GM12878 (cell line): Measurements from ENCODE around the gene APOC1. TPM values are rescaled to one million over a fixed set of nuclear protein-coding genes. Genes with fewer than 3 reads are reported as not detected.

Source experiments
- ATAC-seq: fragments of 200-7000 bp; cut with Tn5 transposase; 3 replicates; pipeline ENCODE4 v1.9.1; 2020; ENCODE audit warnings: mild to moderate bottlenecking, moderate library complexity
- BruUV-seq: library from RNA; stranded (reverse); fragments of 400-500 nt; replicated peaks from 2 replicates; lab custom pipeline; 2021; lab: Mats Ljungman, UMichigan
- CTCF ChIA-PET: fragments of 300-600 bp; sonication (Branson Sonifier 250); formaldehyde crosslinking; extraction: SDS; loops from one replicate; lab custom pipeline; 2021; ENCODE audit warnings: inconsistent platforms; lab: Yijun Ruan, JAX
- POLR2A ChIA-PET: fragments of 350-600 bp; formaldehyde crosslinking; extraction: SDS; loops from one replicate; lab custom pipeline; 2021; ENCODE audit warnings: inconsistent platforms; lab: Charles Lee
- RAD21 ChIA-PET: fragments of 300-600 bp; sonication (Branson Sonifier 250); formaldehyde crosslinking; loops from one replicate; lab custom pipeline; 2023; ENCODE audit warnings: antibody characterized with exemption; ENCODE audit not compliant: unreplicated experiment; lab: Charles Lee
- SMC1A ChIA-PET: fragments of 300-600 bp; sonication (Branson Sonifier 250); formaldehyde crosslinking; loops from one replicate; lab custom pipeline; 2023; ENCODE audit not compliant: unreplicated experiment, uncharacterized antibody; lab: Charles Lee
- DNase-seq: peaks from one replicate; pipeline ENCODE4 v3.0.0-alpha.2; 2011; ENCODE audit warnings: low read depth, low spot score
- FAIRE-seq: peaks from 3 replicates; lab custom pipeline; 2011; peaks lifted over from hg19 to GRCh38; lab: Jason Lieb, UNC
- H2AFZ ChIP-seq: 2 replicates; pipeline ENCODE4 v1.6.0; 2011; ENCODE audit warnings: low read depth, low read length, control low read depth; ENCODE audit not compliant: control insufficient read depth
- H3K27ac ChIP-seq: 2 replicates; pipeline ENCODE4 v1.5.1; 2011; ENCODE audit warnings: control low read depth; ENCODE audit not compliant: control insufficient read depth, insufficient read depth
- H3K27me3 ChIP-seq, 2 experiments: replicated peaks in 1 of 2; 2 replicates each; pipeline versions ENCODE4 v1.6.0 to v1.6.1; 2011; ENCODE audit warnings: low read length in 1 of 2; ENCODE audit not compliant: control insufficient read depth in 2 of 2, insufficient read depth in 2 of 2
- H3K36me3 ChIP-seq, 2 experiments: 2 replicates each; pipeline ENCODE4 v1.5.1; 2011; ENCODE audit warnings: low read length in 1 of 2; ENCODE audit not compliant: control insufficient read depth in 2 of 2, insufficient read depth in 2 of 2
- H3K4me1 ChIP-seq: 2 replicates; pipeline ENCODE4 v1.6.1; 2011; ENCODE audit warnings: mild to moderate bottlenecking, low read length, moderate library complexity, mixed read lengths; ENCODE audit not compliant: control insufficient read depth, insufficient read depth
- H3K4me2 ChIP-seq: 2 replicates; pipeline ENCODE4 v1.6.0; 2011; ENCODE audit warnings: control low read depth; ENCODE audit not compliant: control insufficient read depth, insufficient read depth
- H3K4me3 ChIP-seq: fragments of 200-600 bp; sonication (generic); 2 replicates; pipeline ENCODE4 v1.5.1; 2016
- H3K79me2 ChIP-seq: 2 replicates; pipeline ENCODE4 v1.6.0; 2011; ENCODE audit warnings: low read length; ENCODE audit not compliant: control insufficient read depth, insufficient read depth
- H3K9ac ChIP-seq: 2 replicates; pipeline ENCODE4 v1.8.0; 2011; ENCODE audit warnings: low read length, control low read depth, mixed read lengths; ENCODE audit not compliant: control insufficient read depth, insufficient read depth
- H3K9me3 ChIP-seq: replicated peaks from 3 replicates; pipeline ENCODE4 v1.5.1; 2011; ENCODE audit warnings: mild to moderate bottlenecking, low read length; ENCODE audit not compliant: control insufficient read depth, insufficient read depth
- H4K20me1 ChIP-seq: 2 replicates; pipeline ENCODE4 v1.6.0; 2011; ENCODE audit not compliant: control insufficient read depth, insufficient read depth
- ASH2L ChIP-seq: fragments of 300-600, 200-600 bp; sonication (generic); IDR thresholded peaks from 2 replicates; pipeline ENCODE4 v1.6.1; 2017; ENCODE audit warnings: low read depth, mild to moderate bottlenecking, borderline replicate concordance
- EED ChIP-seq: sonication (generic); IDR thresholded peaks from 2 replicates; pipeline ENCODE4 v1.6.1; 2016; ENCODE audit warnings: antibody characterized with exemption, low read depth
- ETV6 ChIP-seq, 2 experiments: fragments of 450-650 bp in 1 of 2; IDR thresholded peaks in 1 of 2; conservative IDR thresholded peaks in 1 of 2; 2 replicates each; pipeline ENCODE4 v1.6.1; 2014; ENCODE audit warnings: antibody characterized with exemption in 1 of 2, borderline replicate concordance in 1 of 2, low read depth in 1 of 2, mild to moderate bottlenecking in 1 of 2, moderate library complexity in 1 of 2
- HCFC1 ChIP-seq: fragments of 150-350 bp; IDR thresholded peaks from 2 replicates; pipeline ENCODE4 v1.6.1; 2014; ENCODE audit warnings: low read length
- ZNF592 ChIP-seq: fragments of 450-650 bp; IDR thresholded peaks from 2 replicates; pipeline ENCODE4 v1.6.1; 2017; ENCODE audit warnings: mild to moderate bottlenecking, moderate library complexity
- WGBS: methylation state at CpG from one replicate; pipeline ENCODE4 v1.1.6; 2016; ENCODE audit warnings: low lambda C conversion rate; ENCODE audit not compliant: insufficient replicate concordance, insufficient coverage; ENCODE audit errors: missing lambda C conversion rate; 5-methylcytosine and 5-hydroxymethylcytosine counted together
- in situ Hi-C: fragments of 300-500 bp; cut with MboI; formaldehyde crosslinking; loops from 9 replicates; pipeline ENCODE4 v1.14.3; 2018; ENCODE audit warnings: mixed read lengths
- intact Hi-C: fragments of 100-400 bp; cut with micrococcal nuclease; formaldehyde crosslinking; loops from one replicate; pipeline ENCODE4 v1.14.2; 2022; ENCODE audit not compliant: unreplicated experiment
- polyA plus RNA-seq, 11 experiments: library from polyadenylated mRNA; depleted of rRNA in 4 of 11; unstranded in 6 of 11; stranded (reverse) in 5 of 11; fragments of >200 nt; fragmentation: Nextera tagmentation in 4 of 11; fragmentation: Illumina TruSeq in 1 of 11; extraction: Ambion mirVana in 4 of 11; extraction: Trizol in 1 of 11; gene quantifications; 1 replicate in 1 of 11; 2 replicates in 10 of 11; pipeline versions ENCODE4 v1.2.1 to v1.2.3, GENCODE V29; 2011 to 2016; ENCODE audit warnings: inconsistent platforms in 2 of 11, missing spikeins in 2 of 11, low read depth in 1 of 11
- total RNA-seq, 4 experiments: library from RNA; depleted of rRNA in 3 of 4; stranded (reverse); fragments of >200 nt in 3 of 4; fragmentation: Illumina TruSeq in 1 of 4; extraction: Trizol in 1 of 4; gene quantifications; 2 replicates each; pipeline versions ENCODE4 v1.2.1 to v1.2.3, GENCODE V29; 2013 to 2021
- TF ChIP-seq, protein P1 (sequence below): fragments of 450-650 bp; IDR thresholded peaks from 2 replicates; pipeline ENCODE4 v1.6.1; 2017; ENCODE audit warnings: antibody characterized with exemption, mild to moderate bottlenecking, moderate library complexity
- TF ChIP-seq, protein P2 (sequence below): IDR thresholded peaks from 2 replicates; pipeline ENCODE4 v1.6.1; 2011; ENCODE audit warnings: mild to moderate bottlenecking, low read depth, low read length, moderate library complexity; ENCODE audit not compliant: insufficient replicate concordance
- TF ChIP-seq, protein P3 (sequence below): IDR thresholded peaks from 2 replicates; pipeline ENCODE4 v1.6.1; 2011; ENCODE audit warnings: low read depth, low read length, improper control_type of control experiment, borderline replicate concordance

Gene APOC1
- total and polyA plus RNA-seq, 10 of the 15 experiments (the other 5 are each of a cell fraction or from before 2014, with no cell fraction given), result 0.73 to 4.0 (median 2.6) TPM

DNA sequence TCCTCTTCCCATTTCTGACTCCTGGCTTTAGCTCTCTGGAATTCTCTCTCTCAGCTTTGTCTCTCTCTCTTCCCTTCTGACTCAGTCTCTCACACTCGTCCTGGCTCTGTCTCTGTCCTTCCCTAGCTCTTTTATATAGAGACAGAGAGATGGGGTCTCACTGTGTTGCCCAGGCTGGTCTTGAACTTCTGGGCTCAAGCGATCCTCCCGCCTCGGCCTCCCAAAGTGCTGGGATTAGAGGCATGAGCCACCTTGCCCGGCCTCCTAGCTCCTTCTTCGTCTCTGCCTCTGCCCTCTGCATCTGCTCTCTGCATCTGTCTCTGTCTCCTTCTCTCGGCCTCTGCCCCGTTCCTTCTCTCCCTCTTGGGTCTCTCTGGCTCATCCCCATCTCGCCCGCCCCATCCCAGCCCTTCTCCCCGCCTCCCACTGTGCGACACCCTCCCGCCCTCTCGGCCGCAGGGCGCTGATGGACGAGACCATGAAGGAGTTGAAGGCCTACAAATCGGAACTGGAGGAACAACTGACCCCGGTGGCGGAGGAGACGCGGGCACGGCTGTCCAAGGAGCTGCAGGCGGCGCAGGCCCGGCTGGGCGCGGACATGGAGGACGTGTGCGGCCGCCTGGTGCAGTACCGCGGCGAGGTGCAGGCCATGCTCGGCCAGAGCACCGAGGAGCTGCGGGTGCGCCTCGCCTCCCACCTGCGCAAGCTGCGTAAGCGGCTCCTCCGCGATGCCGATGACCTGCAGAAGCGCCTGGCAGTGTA, 6.2 kb upstream of the APOC1 start (continued):
- TF ChIP-seq HCFC1, result no peak

DNA sequence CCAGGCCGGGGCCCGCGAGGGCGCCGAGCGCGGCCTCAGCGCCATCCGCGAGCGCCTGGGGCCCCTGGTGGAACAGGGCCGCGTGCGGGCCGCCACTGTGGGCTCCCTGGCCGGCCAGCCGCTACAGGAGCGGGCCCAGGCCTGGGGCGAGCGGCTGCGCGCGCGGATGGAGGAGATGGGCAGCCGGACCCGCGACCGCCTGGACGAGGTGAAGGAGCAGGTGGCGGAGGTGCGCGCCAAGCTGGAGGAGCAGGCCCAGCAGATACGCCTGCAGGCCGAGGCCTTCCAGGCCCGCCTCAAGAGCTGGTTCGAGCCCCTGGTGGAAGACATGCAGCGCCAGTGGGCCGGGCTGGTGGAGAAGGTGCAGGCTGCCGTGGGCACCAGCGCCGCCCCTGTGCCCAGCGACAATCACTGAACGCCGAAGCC, 5.6 kb upstream of the APOC1 start:
- no peaks in the 10 kb centered on the region; a peak in 1 of 4 replicates for H3K27me3 ChIP-seq
- no peaks in the 10 kb centered on the region for H3K9me3 ChIP-seq
- ChIA-PET RAD21 (interaction anchor here (1.2 kb wide), 1 partner anchor 151 kb away, joined by 3 read pairs; no protein-coding TSS in a partner anchor), CTCF (interaction anchor here (1.0 to 5.1 kb wide), 2 partner anchors 43 to 281 kb away, joined by 4 to 37 read pairs; no protein-coding TSS in a partner anchor), SMC1A (no interaction called here), POLR2A (no interaction called here)
- FAIRE-seq (no peak), ATAC-seq (no peak), DNase-seq (no peak)
- H3K4me2 ChIP-seq, result no peak overlapping the region
- H3K4me1 ChIP-seq, result no peaks in the 10 kb centered on the region
- H3K27ac ChIP-seq, result no peak overlapping the region
- H3K9ac ChIP-seq, result no peak overlapping the region
- peaks cover 0 to 2% of the 10 kb centered on the region in 2 experiments; a peak in 2 of 4 replicates for H3K36me3 ChIP-seq
- intact Hi-C loops (loop anchor here (5.0 kb wide), 1 partner anchor 428 kb away; no protein-coding TSS in a partner anchor), in situ Hi-C loops (loop anchor here (10.0 kb wide), 2 partner anchors 46 to 426 kb away; partner anchors contain the start of gene CLPTM1)
- H4K20me1 ChIP-seq, result no peaks in the 10 kb centered on the region; the same call in 1 of the 2 replicates
- no TSS peak for BruUV-seq
- no peak overlapping the region for H2AFZ ChIP-seq
- H3K79me2 ChIP-seq, result no peaks in the 10 kb centered on the region
- no peak overlapping the region for H3K4me3 ChIP-seq
- 76% methylated on average over 41 of the region's 44 CpGs for WGBS
- TF ChIP-seq EED (no peak), ASH2L (no peak), ETV6 (conservative IDR thresholded peaks at IDR 0.05 in 1 of 2, IDR thresholded peaks at IDR 0.05 in 1 of 2; ENCODE audit: borderline replicate concordance in 1 of 2, low read depth in 1 of 2) (no peak), ZNF592 (no peak)
- TF ChIP-seq, protein P1, sequence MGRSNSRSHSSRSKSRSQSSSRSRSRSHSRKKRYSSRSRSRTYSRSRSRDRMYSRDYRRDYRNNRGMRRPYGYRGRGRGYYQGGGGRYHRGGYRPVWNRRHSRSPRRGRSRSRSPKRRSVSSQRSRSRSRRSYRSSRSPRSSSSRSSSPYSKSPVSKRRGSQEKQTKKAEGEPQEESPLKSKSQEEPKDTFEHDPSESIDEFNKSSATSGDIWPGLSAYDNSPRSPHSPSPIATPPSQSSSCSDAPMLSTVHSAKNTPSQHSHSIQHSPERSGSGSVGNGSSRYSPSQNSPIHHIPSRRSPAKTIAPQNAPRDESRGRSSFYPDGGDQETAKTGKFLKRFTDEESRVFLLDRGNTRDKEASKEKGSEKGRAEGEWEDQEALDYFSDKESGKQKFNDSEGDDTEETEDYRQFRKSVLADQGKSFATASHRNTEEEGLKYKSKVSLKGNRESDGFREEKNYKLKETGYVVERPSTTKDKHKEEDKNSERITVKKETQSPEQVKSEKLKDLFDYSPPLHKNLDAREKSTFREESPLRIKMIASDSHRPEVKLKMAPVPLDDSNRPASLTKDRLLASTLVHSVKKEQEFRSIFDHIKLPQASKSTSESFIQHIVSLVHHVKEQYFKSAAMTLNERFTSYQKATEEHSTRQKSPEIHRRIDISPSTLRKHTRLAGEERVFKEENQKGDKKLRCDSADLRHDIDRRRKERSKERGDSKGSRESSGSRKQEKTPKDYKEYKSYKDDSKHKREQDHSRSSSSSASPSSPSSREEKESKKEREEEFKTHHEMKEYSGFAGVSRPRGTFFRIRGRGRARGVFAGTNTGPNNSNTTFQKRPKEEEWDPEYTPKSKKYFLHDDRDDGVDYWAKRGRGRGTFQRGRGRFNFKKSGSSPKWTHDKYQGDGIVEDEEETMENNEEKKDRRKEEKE, result no peak
- TF ChIP-seq, protein P2, sequence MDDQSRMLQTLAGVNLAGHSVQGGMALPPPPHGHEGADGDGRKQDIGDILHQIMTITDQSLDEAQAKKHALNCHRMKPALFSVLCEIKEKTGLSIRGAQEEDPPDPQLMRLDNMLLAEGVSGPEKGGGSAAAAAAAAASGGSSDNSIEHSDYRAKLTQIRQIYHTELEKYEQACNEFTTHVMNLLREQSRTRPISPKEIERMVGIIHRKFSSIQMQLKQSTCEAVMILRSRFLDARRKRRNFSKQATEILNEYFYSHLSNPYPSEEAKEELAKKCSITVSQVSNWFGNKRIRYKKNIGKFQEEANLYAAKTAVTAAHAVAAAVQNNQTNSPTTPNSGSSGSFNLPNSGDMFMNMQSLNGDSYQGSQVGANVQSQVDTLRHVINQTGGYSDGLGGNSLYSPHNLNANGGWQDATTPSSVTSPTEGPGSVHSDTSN, result no peak
- TF ChIP-seq, protein P3, sequence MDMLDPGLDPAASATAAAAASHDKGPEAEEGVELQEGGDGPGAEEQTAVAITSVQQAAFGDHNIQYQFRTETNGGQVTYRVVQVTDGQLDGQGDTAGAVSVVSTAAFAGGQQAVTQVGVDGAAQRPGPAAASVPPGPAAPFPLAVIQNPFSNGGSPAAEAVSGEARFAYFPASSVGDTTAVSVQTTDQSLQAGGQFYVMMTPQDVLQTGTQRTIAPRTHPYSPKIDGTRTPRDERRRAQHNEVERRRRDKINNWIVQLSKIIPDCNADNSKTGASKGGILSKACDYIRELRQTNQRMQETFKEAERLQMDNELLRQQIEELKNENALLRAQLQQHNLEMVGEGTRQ, result no peak
